ENCODE measurements around the gene POLD2. TPM values are rescaled to one million over a fixed set of nuclear protein-coding genes. Genes with fewer than 3 reads are reported as not detected.

The POLD2 gene
- total RNA-seq, 1 donor from 2014 or later, result 147 TPM

- POLR2A ChIA-PET, result interaction anchor here (1.0 to 1.6 kb wide), 2 partner anchors 22 to 34 kb away, joined by 3 to 7 read pairs; partner anchors contain the start of gene POLD2
- DNase-seq (no peak), ATAC-seq (ENCODE audit: low read depth) (no peak)
- peak overlapping the region; percentile 44 for H3K4me3 Mint-ChIP-seq
- H3K36me3 Mint-ChIP-seq (ENCODE audit: low read depth), result no peaks in the 10 kb centered on the region
- H3K4me1 Mint-ChIP-seq, result peaks cover 77% of the 10 kb centered on the region
- TF ChIP-seq CTCF (IDR thresholded peaks at IDR 0.05), result no peak
- intact Hi-C loops (cut with micrococcal nuclease), result no loop called here
- CTCF ChIA-PET, result no interaction called here
- peak overlapping the region; percentile 82 for H3K27ac Mint-ChIP-seq
- no peaks in the 10 kb centered on the region for H3K9me3 Mint-ChIP-seq
- peaks cover 2% of the 10 kb centered on the region for H3K27me3 Mint-ChIP-seq
Measured at GRCh38 chr7:44100458-44101302, 22.7 kb downstream of the POLD2 start.

- H3K27me3 Mint-ChIP-seq, result no peaks in the 10 kb centered on the region
- intact Hi-C loops (cut with micrococcal nuclease), result no loop called here
- peaks cover 78% of the 10 kb centered on the region for H3K4me1 Mint-ChIP-seq
- no peaks in the 10 kb centered on the region for H3K36me3 Mint-ChIP-seq (ENCODE audit: low read depth)
- no peaks in the 10 kb centered on the region for H3K9me3 Mint-ChIP-seq
- POLR2A ChIA-PET, result interaction anchor here (0.6 to 1.8 kb wide), 3 partner anchors 18 to 42 kb away, joined by 3 to 7 read pairs (median 4); partner anchors contain the start of gene POLD2
- no peak for TF ChIP-seq CTCF (IDR thresholded peaks at IDR 0.05)
- H3K4me3 Mint-ChIP-seq, result no peak overlapping the region
- CTCF ChIA-PET, result no interaction called here
- peak overlapping the region; percentile 20 for H3K27ac Mint-ChIP-seq
- ATAC-seq (ENCODE audit: low read depth) (no peak), DNase-seq (no peak)
Measured at GRCh38 chr7:44099669-44100068, 23.7 kb downstream of the POLD2 start.

- Mint-ChIP-seq H3K4me1 (peaks cover 81% of the 10 kb centered on the region), H3K27ac (peak overlapping the region; percentile 91), H3K9me3 (no peaks in the 10 kb centered on the region), H3K27me3 (no peaks in the 10 kb centered on the region), H3K36me3 (ENCODE audit: low read depth) (no peaks in the 10 kb centered on the region), H3K4me3 (no peak overlapping the region)
- ATAC-seq (ENCODE audit: low read depth) (no peak), DNase-seq (no peak)
- POLR2A ChIA-PET, result interaction anchor here (0.6 to 2.4 kb wide), 10 partner anchors 7 to 517 kb away, joined by 3 to 20 read pairs (median 6); partner anchors contain the start of genes DBNL and POLD2
- no peak for TF ChIP-seq CTCF (IDR thresholded peaks at IDR 0.05)
- intact Hi-C loops (cut with micrococcal nuclease), result no loop called here
- CTCF ChIA-PET, result interaction anchor here (0.9 to 1.1 kb wide), 2 partner anchors 26 to 102 kb away, joined by 3 to 4 read pairs; partner anchors contain the start of gene YKT6
Measured at GRCh38 chr7:44098092-44099068, 25.0 kb downstream of the POLD2 start.

GRCh38 chr7:44097064-44097932, 26.1 kb downstream of the POLD2 start:
- H3K27ac Mint-ChIP-seq, result peak overlapping the region; percentile 91
- ATAC-seq (ENCODE audit: low read depth) (peak; percentile 89), DNase-seq (peak; percentile 53)
- H3K9me3 Mint-ChIP-seq, result no peaks in the 10 kb centered on the region
- H3K4me1 Mint-ChIP-seq, result peaks cover 79% of the 10 kb centered on the region
- H3K36me3 Mint-ChIP-seq (ENCODE audit: low read depth), result no peaks in the 10 kb centered on the region
- H3K27me3 Mint-ChIP-seq, result no peaks in the 10 kb centered on the region
- ChIA-PET CTCF (interaction anchor here (0.9 to 1.1 kb wide), 3 partner anchors 22 to 103 kb away, joined by 3 to 4 read pairs (median 3); partner anchors contain the start of gene YKT6), POLR2A (interaction anchor here (0.5 to 2.4 kb wide), 14 partner anchors 8 to 661 kb away, joined by 3 to 20 read pairs (median 5); partner anchors contain the start of genes DBNL, PGAM2 and POLD2)
- TF ChIP-seq CTCF (IDR thresholded peaks at IDR 0.05), result no peak
- intact Hi-C loops (cut with micrococcal nuclease), result loop anchor here (1.0 to 2.0 kb wide), 4 partner anchors 8 to 50 kb away; partner anchors contain the start of genes POLD2 and POLM
- H3K4me3 Mint-ChIP-seq, result peak overlapping the region; percentile 15
